GM19397 (cell line): Measurements from ENCODE around the gene TTLL11.
"Not testable (repeated sequence)": the region's sequence is repeated elsewhere in the genome, so short reads cannot be mapped to it uniquely, and the experiment has no call there.

Experiments
- ATAC-seq: cut with Tn5 transposase; IDR thresholded peaks from one replicate; pipeline ENCODE4 v1.9.1; 2021; ENCODE audit warnings: mild to moderate bottlenecking, moderate library complexity; ENCODE audit not compliant: unreplicated experiment

Gene TTLL11

DNA sequence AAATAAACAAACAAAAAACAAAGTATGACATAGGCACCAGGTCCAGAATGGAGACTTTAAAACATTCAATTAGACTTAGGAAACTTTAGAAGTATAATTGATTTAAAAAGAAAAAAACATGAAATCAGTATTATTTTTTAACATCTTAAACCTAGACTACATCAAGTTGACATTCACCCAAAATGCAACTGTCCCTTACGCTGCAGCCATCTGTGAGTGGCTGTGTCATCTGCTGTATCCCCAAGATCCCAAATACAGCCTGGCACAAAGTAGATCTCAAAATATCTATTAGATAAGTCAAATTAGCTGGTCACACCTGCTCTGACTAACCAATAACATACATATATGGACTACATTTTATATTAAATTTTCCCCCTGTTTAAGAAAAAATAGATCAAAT is 7.8 kb downstream of the TTLL11 start:
- no peak for ATAC-seq

DNA sequence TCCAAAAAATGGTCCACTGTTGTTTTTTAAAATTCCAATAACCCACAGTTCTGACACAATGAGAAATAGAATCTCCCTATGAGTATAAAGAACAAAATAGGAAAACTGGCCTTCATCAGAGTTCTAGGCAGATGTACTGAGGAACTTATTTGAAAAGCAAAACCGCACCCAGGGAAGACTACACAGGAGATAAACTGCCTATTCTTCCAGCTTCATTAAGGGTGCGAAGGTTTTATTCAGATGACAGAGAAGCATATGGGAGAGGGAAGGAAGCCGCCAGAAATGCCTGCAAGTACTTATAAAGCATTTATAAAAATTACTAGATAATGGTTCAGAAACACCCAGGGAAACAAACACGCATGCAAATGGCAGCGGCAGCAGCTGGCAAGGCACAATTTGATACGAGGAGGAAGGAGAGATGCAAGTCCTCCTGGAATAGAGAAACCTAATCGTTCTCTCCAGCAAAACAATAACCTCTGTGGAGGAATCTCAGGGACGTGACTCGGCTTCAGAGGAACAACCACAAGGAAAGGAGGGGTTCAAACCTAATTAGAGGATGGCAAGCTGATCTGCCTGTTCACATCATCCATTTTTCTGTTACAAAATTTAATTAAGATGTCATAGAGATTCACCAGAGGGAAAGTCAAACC is 9.0 kb downstream of the TTLL11 start:
- no peak for ATAC-seq

DNA sequence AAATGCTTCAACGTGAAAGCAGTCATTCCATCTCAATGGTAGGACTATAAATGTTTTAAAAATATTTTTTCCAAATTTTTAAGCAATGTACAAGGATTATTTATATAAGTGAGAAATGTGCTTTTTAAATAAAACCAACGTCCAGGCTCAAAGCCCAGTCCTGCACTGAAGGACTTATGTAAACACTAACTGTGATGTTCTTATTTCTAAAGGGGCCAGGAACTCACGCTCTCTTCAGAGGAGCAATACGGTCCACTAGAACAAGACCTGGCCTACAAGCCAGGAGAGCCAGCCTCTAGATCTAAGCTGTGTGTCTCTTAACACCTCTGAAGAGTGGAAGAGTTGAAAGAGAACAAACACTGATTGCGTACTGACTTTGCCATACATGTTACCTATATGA is 12.1 kb downstream of the TTLL11 start:
- no peak for ATAC-seq

DNA sequence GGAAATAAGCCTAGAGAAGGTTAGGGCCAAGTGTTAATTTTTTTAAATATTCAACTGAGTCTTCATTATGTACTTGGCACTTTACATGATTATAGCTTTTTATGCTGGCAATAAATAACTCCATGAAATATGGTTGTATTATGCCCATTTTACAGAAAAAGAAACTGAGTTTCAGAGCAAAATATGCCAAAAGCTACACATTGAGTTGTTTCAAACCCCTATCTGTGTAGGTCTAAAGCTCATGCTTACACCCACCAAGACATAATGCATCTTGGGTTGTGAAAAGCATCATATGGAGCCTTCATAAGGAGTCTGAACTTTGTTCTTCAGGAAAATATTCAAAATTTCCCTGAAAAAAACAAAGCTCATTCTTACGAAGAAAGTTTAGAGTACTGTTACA is 14.6 kb downstream of the TTLL11 start:
- no peak for ATAC-seq

DNA sequence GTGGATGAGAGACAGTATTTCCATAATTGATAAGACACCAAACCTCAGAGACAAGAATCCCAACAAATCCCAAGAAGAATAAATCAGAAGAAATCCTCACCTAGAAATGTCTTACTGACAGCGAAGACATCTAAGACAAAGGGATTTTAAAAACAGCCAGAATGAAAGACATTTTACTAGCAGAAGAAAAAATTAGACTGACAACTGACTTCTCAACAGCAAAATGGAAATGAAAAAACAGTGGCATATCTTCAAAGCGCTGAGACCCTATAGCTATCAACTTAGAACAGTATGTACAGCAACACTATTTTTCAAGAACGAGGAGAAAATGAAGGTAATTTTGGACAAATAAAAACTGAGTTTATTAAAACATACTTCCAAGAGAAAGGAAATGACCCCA is 16.3 kb downstream of the TTLL11 start:
- ATAC-seq: no peak

DNA sequence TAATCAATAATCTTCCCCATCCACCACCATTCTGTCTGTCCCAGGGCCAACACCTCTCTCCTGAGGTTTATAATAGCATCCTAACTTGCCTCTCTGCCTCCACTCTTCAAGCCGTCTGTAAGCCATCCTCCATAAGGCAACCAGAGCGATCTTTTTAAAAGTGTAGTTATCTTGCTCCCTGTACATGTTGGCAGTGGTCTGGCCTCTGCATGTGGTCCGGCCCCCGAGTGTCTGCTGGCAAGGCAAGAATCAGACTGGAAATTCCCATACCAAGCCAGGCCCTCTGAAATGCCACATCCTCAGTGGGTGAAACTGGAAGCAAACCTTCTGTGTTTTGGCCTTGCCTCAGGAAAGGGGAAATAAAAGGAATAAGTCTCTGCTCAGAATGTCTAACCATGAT is 17.0 kb downstream of the TTLL11 start:
- ATAC-seq: no peak

DNA sequence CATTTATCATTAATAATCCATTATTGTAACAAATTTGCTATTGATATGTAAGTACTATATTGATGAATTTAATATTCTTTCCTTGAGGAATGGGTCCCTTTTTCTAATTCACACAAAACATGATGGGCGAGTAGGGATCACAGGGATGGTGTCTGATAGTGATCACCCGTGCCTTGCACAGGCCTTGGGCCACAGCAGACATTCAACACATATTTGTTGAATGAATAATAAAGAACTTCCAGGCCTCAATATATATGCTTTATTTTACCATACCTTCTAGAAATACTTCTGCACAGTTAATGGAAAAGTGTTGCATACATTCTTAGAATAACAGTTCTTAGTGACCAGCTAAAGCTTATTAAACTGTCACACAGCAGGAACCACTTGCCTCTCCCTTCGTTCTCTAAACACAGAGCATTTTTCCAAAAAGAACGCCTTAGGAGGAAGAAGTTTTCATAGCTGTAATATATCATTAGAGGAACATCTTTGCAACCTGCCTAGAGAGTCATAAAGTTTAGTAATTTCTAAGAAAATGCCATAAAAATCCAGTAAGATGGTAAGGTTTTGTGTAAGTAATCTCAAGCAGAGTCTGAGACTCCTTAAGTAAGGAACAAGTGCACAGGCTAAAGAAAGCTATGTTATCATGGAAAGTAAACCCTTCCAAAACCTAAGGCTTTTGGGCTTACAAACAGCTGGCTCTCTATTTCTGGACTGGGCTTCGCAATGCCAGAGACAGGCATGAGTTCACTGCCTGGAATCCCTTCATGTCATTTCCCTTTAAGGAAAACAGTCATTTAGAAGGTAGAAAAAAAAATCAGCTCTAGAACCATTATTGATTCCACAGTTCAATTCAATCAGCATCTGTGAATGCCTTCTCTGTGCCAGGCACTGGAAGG is 17.7 kb downstream of the TTLL11 start:
- no peak for ATAC-seq

DNA sequence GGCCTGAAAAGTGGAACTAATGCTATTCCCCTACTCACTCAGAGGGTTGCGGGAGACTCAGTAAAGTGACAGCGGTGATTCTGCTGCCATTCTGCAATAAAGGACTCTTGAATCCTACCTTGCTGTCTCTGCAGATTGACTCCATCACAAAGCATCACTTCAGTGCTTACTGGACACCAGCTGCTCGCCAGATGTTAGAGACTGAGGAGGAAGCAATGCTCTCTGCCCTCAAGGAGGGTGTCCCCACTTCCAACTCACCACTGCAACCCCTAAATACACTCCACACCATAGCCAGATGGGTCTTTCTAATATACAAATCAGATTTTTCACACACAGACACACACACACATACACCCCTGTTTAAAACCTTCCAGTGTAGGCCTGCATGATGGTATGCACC is 21.4 kb downstream of the TTLL11 start:
- no peak for ATAC-seq

DNA sequence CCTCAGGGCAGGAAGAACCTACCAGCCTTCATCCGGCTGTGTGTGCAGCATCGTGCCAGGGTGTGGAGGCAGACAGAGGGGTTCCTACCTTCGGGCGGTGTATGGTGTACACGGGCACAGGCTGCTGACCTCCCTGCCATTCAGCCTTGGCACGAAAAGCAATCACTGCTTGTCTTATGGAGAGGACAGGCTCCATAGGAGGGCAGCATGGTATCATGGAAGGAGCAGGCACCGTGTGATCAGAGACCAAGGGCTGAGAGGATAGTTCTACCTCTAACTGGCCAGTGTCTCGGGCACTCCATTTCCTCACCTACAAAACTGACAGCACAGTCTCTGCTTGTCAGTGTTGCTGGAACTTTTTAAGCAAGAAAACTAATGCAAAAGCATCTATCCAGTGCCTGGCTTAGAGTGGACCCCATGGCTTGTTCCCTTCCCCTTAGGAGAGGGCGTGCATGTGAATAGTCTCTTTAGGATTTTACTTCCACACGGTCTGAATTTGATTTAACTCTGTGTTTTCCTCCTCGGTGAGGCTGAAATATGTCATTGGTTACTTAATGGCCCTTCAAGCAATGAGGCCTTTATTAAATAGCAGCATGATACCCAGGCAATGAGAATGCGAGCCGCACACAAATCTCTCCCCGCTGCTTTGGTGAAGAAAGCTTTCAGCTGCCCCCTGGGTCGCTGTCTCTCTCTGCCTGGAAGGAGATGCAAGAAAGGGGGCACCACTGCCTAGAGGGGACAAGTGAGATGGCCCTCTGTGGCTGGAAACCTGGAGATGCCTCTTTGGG is 22.2 kb downstream of the TTLL11 start:
- no peak for ATAC-seq

DNA sequence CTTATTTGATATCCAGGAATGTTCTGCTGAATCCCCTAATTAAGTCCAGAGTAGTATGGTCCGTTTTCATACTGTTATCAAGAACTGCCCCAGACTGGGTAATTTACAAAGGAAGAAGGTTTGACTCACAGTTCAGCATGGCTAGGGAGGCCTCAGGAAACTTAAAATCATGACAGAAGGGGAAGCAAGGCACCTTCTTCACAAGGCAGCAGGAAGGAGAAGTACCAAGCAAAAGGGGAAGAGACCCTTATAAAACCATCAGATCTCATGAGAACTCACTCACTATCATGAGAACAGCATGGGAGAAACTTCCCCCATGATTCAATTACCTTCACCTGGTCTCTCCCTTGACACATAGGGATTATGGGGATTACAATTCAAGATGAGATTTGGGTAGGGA is 26.4 kb downstream of the TTLL11 start:
- ATAC-seq: not testable (repeated sequence)

DNA sequence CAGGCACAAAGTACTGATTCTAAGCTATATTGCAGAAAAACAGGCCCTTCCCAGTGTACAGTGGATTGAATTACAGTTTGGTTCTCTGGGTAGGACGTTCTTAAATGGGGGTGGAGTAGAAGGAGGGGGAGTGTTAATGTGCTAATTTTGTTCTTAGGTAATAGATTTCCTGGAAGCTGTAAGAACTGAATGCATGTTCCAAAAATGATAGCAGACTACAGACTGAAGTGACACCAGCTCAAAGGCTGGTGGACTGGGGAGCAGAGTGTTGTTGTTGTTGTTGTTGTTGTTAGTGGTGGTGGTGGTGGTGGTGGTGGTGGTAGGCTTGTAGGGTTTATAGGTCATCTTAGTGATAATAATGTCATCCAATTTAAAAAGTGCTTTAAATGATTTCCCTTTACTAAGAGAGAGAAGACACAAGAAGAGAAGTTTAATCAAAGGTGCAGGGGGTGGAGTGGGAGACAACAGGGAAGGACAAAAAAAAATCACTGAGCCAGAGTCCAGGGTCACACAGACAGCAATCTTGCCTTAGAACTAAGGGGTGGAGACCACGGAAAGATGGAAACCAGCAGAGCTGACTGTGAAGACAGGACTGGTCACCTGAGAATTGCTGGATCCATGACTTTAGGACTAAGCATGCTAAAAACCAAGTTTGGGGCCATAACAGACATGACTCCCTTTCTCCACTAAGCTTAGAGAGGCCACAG is 27.0 kb downstream of the TTLL11 start:
- no peak for ATAC-seq

DNA sequence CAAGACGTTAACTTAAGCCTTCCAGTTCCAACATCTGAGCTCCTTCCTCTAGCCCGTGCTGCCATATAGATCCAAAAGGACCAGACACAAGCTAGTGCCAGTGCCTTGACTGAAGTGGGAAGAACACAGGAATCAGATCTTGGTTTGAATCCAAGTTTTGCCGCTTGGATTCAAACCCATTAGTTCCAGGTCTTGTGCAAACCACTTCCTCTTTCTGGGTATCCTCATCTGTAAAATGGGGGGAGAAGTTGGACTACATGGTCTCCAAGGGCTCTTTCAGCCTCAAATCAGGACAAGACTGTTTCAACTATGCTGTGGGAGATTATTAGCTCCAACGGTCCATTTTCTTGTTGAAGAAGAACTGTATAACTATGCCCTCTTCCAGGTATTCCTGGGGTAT is 32.6 kb downstream of the TTLL11 start:
- ATAC-seq: no peak

DNA sequence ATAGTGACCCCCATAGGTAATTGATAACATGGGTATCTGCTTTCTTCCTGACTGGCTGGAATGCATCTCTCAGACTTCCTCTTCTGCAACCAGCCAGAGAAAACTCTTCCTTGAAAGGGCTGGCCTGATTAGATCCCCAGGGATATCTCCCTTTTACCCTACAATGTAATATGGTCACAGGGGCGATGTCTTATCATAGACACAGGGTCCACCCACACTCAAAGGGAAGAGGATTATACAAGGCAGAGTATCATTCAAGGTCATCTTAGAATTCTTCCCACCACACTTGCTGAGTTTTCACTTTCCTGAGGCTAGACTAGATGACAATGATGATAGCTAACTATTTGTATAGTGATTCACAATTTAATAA is 33.2 kb downstream of the TTLL11 start:
- no peak for ATAC-seq

DNA sequence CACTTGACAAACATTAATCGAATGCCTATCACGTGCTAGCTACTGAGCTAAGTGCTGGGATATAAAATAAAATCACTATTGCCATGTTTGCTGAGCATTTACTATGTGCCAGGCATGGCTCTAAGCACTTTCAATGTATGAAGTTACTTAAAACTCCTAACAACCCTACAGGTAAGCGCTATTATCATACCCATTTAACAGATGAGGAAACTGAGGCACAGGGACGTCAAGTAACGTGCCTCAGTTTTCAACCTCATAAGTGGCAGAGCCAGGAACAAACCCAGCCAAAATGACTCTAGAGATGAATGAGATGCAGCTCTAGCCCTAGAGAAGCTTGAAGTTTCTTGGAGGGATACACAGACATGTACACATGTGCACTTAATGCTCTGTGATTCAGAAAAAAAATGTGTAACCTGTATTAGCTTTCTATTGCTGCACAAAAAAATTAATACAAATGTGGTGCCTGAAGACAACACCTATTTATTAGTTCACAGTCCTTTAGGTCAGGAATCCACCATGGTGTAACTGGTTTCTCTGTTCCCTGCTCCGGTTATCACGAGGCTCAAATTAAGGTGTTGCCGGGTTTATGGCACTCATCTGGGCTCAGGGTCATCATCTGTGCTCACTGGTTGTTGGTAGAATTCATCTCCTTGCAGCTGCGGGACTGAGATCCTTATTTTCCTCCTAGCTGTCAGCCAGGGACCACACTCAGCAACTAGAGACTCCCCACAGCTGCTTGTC is 33.7 kb downstream of the TTLL11 start:
- no peak for ATAC-seq

DNA sequence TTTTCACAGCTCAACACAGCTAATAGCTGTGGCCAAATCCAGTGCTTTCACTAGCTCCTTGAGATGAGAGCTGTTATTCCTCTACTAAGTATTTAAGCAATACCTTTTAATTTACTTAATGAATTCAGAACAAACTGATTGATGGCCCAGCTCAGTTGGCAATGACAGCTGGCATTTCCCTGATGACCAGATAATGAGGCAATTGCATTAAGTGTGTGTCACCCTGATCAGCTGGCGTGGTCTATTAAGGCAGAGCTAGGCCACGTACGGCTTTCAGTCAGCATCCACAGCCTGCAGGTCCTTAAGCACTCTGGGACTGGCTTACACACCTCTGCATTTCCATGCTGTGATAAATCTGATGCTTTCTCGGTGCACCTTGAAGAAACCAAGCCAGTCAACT is 34.4 kb downstream of the TTLL11 start:
- no peak for ATAC-seq

DNA sequence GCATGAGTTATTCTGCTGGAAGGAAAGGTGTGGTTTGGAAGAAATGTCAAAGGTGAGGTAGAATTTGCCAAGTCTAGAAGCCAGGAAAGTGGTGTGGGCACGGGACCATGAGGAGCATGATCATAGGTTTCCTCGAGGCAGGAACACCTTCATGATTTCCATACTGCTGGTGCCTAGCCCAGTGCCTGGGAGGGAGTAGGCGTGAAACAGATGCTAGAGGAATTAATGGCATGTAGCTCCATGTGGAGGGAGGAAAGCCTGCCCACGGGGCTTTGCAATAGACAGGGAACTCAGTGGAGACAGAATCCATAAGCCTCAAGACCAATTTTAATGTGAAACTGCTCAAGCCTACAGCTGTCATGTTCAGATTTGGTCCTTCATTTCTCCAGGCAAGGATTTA is 35.1 kb downstream of the TTLL11 start:
- ATAC-seq: no peak

DNA sequence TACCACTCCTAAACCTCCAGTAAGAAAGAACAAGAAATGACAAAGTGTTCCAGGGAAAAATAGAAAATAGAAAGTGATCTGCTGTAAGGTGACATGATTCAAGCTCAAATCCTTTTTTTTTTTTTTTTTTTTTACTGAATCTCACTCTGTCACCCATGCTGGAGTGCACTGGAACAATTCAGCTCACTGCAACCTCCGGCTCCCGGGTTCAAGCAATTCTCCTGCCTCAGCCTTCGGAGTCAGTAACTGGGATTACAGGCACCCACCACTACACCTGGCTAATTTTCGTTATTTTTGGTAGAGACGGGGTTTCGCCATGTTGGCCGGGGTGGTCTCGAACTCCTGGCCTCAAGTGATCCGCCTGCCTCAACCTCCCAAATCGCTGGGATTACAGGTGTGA is 35.9 kb downstream of the TTLL11 start:
- ATAC-seq: no peak

DNA sequence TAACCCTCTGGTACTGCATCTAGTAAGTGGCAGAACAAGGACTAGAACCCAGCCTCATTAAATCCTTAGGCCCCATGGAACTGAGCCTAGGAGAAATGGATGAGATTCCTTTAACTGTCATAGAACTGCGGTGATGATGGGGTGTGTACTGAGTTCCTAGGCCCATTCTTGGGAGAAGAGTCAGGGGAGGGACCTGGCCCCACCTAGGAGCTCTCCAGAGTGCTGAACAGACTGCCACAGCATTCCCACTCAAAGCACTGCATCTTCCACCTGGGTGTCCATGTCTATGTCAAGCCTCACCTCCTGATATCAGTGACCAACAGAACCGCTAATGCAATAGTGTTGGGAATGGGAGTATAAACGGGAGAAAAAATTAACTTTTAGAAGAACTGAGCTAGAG is 36.6 kb downstream of the TTLL11 start:
- ATAC-seq: no peak

DNA sequence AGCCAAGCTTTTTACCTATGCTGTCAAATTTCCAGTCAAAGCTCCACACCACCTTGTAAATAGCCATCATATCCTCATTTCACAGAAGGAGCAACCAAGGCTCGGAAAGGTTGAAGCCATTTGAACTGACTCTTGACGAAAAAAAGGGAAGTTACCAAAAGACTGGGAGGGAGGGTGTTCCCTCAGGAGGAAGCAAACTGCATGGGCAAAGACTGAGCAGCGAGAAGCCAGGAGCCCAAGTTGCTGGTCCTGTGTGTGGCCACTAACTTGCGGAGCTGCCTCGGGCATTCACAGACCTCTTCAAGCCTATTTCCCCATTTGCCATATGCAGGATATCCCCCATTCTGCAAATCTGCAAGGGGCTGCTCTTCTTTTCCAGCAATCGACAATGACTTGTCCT is 37.4 kb downstream of the TTLL11 start:
- ATAC-seq: no peak

DNA sequence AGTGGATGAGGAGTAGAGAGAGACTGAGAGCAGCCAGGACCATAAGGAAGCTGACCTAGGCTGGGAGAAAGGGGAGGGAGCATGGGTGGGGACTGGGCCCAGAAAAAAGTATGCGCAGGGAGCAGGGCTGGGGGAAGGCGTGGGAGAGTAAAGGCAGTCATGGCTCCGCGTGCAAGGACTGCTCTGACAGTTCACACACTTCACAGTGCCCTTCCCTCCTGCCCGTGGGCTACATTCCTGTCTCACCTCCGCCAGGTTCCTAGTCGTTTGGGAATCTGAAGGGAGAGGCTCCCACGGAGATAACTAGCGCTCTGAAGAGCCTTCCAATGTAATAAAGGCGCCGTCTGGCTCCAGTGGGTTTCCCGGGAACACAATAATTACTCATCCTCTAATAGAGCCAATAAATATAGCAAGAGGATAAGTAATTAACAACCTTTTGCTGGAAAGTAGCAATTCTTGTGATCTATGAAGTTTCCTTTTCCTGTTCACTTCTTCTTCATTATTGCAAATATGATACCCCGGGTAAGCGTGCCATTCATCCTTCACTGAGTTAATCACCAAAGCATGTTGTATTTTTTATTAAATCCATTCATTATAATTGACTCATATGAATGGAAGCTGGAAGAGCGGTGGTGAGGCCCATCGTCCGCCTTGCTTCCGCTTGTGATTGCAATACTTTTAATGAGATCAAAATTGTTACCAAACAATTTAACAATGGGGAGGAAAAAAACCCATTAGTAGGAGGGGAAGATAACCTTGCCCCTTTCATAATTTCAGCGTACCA is 39.3 kb downstream of the TTLL11 start:
- ATAC-seq: no peak
